GM19395 (cell line): ENCODE data around the gene SLAMF6.
"Not testable (repeated sequence)": the region's sequence is repeated elsewhere in the genome, so short reads cannot be mapped to it uniquely, and the experiment has no call there.

ENCODE experiments used
- ATAC-seq: cut with Tn5 transposase; IDR thresholded peaks from one replicate; pipeline ENCODE4 v1.9.1; 2021; ENCODE audit warnings: mild to moderate bottlenecking, moderate library complexity; ENCODE audit not compliant: unreplicated experiment

Gene SLAMF6

GRCh38 chr1:160544647-160545046 lies 21.6 kb upstream of the SLAMF6 start:
- ATAC-seq, result no peak

DNA sequence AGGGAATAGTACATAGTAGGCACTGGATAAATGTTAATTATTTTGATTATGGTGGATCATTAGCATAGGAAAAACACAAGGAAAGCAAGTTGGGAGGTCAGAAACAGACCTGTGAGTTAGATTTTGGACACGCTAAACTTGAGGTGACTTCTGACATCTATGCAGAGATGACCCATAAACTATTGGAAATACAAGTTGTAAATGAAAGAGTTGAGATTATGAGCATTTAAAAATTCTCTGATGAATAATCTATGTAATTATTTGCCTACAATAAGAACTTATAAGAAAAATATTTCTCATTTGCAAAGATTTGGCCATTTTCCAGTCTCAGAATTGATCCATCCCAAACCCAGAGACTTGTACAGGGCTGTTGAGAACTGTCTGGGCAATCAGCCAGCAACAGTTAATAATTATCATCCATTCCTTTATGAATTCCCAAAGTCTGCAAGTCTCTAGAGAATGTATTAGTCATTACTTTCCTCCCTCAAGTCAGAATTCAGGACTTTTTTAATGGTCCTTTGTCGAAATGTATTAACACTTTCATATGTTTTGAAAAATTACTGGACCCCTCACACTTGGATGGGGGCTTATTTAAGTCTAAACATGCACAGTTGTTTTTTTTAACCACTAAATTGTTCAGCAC lies 19.4 kb upstream of the SLAMF6 start:
- no peak for ATAC-seq

DNA sequence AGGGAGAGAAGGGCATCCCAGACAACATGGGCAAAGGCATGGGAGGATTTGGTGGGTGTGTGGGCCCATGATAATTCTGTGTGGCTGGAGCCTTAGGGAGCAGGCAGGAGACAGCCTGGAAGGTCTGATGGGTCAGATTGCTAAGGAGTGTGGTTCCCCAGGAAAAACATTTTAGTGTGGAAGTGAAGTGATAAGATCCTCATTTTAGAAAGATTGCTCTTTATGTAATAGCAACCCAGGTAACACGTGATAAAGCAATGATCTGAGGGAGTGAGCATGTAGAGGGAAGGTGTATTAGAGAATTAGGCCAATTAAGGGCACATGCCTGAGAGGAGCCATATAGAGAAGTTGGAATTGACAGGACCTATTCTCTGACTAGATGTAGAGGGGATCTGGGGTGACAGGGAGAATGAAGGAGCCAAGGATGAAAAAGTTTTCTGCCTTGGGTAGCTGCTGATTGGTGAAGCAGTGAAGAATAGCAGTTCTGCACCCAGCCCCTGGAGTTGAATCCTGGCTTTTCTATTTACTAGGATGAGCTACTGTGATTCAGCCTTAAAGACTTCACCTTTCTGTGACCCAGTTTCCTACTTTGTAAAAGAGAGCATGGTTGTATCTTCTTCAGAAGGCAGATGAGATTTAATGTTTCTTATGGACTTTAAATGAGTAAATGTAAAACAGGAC lies 18.7 kb upstream of the SLAMF6 start:
- no peak for ATAC-seq

DNA sequence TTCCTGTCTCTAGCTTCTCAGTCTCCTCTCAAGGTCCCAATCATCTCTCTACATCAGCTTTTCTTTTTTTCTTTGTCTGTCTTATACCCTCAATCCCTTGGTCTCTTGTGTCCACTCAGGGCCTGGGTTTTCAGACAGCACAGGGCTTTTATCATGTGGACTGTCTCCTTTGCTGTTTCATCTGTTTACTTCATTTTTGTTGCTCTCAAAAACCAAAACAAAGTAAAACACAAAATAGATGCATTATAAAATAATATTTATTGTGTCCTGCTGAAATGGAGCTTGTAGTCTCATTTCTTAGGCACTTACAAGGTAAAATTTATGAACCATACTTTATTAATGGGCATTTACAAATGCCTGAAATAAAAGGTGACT lies 17.8 kb upstream of the SLAMF6 start:
- ATAC-seq, result no peak

- peak; percentile 95 for ATAC-seq
Measured at GRCh38 chr1:160539990-160540858, 17.2 kb upstream of the SLAMF6 start.

- ATAC-seq, result no peak
Measured at GRCh38 chr1:160539684-160539989, 16.6 kb upstream of the SLAMF6 start.

DNA sequence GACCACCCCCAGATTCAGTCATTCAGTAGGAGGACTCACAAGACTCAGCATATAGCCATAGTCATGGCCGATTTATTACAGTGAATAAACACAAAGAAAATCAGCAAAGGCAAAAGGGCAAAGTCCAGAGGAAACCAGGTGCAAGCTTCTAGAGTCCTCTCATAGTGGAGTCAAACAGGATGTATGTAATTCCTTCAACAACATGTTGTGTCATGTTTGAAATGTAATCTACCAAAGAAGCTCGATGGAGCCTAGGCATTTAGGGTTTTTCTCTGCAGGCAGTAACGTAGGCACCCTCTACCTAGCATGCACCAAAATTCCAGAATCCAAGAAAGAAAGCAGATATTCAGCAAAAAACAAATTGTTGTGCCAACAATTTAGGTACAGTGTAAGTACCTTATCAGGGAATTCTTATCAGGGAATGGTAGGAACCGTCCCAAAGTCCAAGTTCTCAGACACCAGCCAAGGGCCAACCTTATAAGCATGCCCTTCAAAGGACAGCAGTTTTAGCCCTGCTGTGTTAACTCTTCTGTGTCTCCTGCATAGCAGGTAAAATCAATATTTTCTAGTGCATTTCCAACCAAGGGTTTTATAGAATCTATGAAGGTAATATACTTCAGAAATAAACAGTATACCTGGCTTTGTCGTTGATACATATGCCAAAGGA lies 16.1 kb upstream of the SLAMF6 start:
- no peak for ATAC-seq

DNA sequence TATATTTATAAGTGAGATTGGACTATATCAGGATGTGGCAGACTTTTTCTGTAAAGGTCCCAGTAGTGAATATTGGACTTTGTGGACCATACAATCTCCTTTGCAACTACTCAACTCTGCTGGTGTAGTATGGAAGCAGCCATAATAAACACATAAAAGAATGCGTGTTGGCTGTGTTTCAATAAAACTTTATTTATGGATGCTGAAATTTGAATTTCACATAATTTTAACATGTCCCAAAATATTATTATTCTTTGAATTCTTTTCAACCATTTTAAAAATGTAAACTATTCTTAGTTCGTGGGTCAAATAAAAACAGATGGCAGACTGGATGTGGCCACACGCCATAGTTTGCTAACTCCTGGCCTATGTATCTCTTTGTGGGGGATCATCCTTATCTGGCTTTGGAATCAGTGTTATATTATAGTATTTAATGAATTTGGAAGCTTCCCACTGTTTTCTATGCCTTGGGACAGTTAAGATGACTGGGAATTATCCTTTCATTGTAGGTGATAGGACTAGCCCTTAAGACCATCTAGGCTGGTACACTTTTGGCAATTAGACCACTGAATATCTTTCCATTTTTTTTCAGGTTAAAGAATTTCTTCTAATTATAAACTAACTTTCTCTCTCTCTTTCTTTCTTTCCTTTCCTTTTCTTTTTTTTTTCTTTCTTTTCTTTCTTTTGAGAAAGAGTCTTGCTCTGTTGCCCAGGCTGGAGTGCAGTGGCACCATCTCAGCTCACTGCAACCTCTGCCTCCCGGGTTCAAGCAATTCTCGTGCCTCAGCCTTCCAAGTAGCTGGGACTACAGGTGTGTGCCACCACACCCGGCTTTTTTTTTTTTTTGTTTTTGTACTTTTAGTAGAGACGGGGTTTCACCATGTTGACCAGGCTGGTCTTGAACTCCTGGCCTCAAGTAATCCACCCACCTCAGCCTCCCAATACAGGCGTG lies 14.9 kb upstream of the SLAMF6 start:
- no peak for ATAC-seq

DNA sequence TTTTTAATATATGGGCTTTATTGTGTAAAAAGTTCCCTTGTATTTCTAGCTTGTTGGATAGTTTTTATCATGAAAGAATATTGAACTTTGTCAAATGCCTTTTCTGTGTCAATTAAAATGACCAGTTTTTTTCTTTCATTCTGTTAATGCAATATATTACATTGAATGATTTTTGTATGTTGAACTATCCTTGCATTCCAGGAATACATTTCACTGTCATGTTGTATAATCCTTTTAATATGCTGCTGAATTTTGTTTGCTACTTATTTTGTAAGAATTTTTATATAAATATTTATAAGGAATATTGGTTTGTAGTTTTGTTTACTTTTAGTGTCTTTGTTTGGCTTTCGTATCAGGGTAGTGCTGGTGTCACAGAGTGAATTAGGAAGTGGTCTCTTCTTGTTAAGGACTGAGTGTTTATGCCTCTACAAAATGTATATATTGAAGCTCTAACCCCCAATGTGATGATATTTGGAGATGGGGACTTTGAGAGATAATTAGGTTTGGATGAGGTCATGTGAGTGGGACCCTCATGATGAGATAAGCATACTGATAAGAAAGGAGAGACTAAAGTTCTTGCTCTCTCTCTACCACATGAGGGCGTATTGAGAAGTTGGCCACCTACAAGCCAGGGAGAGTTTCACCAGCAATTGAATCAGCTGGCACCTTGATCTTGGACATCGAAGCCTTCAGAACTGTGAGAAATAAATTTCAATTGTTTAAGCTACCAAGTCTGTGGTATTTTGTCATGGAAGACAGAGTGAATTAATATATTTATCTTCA lies 12.0 kb upstream of the SLAMF6 start:
- no peak for ATAC-seq

DNA sequence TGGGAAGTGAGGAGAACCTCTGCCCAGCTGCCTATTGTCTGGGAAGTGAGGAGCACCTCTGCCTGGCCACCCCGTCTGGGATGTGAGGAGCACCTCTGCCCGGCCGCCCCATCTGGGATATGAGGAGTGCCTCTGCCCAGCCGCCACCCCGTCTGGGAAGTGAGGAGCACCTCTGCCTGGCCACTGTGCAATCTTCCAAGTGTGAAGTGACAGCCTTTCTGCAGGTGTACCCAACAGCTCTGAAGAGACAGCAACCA lies 9.4 kb upstream of the SLAMF6 start:
- ATAC-seq, result not testable (repeated sequence)

DNA sequence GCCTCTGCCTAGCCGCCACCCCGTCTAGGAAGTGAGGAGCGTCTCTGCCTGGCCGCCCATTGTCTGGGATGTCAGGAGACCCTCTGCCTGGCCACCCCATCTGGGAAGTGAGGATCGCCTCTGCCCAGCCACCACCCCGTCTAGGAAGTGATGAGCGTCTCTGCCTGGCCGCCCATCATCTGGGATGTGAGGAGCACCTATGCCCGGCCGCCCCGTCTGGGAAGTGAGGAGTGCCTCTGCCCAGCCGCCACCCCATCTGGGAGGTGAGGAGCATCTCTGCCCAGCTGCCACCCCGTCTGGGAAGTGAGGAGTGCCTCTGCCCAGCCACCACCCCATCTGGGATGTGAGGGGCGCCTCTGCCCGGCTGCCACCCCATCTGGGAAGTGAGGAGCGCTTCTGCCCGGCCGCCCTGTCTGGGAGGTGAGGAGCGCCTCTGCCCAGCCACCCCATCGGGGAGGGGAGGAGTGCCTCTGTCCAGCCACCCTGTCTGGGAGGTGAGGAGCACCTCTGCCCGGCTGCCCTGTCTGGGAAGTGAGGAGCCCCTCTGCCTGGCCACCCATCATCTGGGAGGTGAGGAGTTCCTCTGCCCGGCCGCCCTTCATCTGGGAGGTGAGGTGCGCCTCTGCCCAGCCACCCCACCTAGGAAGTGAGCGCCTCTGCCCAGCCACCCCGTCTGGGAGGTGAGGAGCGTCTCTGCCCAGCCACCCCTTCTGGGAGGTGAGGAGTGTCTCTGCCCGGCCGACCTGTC lies 8.9 kb upstream of the SLAMF6 start:
- not testable (repeated sequence) for ATAC-seq

GRCh38 chr1:160529401-160529952 lies 6.4 kb upstream of the SLAMF6 start:
- not testable (repeated sequence) for ATAC-seq

DNA sequence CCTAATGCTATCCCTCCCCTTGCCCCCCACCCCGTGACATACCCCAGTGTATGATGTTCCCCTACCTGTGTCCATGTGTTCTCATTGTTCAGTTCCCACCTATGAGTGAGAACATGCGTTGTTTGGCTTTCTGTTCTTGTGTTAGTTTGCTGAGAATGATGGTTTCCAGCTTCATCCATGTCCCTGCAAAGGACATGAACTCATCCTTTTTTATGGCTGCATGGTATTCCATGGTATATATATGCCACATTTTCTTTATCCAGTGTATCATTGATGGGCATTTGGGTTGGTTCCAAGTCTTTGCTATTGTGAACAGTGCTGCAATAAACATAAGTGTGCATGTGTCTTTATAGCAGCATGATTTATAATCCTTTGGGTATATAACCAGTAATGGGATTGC lies 734 bp upstream of the SLAMF6 start:
- ATAC-seq, result not testable (repeated sequence)

DNA sequence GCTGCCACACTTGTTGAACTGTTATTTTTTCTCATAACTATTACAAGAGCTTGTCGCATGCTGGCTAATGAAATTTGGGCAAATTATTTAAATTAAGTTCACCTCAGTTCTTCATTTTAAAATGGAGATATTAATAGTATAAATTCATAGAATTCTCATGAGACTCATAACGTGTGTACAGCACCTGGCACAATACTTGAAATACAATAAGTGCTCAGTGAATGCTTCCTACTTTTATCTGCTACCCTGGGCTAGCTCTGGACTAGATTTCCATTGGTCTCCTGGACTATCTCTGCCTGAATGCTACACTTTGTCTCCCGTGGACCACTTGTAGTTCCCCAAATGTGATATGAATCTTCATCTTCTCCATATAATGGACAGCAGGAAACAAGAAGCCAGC lies 919 bp downstream of the SLAMF6 start:
- ATAC-seq, result peak; percentile 10

DNA sequence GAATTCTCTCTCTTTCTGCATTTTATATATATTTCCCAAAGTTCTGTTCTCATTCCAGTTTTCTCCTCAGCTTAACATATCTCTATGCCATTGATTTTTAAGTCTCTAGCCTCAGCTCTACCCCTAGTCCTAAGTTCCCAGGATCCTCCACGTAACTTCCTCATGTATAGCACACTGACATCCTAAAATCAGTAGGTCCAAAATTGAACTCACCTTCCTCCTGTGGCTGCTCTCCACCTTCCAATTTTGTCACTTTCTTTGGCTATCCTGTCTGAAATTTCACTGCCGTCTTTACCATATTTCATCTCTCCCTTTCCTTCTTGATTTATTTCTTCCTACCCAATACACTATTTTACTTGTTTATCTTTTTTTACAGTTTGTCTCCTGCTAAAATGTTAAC lies 1.5 kb downstream of the SLAMF6 start:
- no peak for ATAC-seq

DNA sequence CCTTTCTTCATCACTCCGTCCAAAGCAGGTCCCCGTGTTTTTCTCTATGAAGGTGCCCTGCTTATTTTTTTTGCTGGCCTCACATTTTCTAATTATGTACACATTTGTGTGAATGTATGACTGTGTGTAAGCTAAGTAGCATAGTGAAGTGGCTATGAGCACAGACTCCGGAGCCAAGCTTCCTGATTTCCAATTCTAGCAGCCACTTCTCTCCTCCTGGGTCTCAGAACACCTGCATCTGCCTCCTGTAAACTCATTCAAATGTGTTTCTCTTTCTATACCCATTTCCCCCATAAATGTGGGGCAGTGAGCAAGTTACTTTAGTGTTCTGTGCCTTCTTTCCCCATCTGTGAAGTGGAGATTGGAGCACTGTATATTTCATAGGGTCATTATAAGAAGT lies 2.1 kb downstream of the SLAMF6 start:
- ATAC-seq, result peak; percentile 42

- ATAC-seq, result no peak
Measured at GRCh38 chr1:160520582-160520981, 2.5 kb downstream of the SLAMF6 start.

DNA sequence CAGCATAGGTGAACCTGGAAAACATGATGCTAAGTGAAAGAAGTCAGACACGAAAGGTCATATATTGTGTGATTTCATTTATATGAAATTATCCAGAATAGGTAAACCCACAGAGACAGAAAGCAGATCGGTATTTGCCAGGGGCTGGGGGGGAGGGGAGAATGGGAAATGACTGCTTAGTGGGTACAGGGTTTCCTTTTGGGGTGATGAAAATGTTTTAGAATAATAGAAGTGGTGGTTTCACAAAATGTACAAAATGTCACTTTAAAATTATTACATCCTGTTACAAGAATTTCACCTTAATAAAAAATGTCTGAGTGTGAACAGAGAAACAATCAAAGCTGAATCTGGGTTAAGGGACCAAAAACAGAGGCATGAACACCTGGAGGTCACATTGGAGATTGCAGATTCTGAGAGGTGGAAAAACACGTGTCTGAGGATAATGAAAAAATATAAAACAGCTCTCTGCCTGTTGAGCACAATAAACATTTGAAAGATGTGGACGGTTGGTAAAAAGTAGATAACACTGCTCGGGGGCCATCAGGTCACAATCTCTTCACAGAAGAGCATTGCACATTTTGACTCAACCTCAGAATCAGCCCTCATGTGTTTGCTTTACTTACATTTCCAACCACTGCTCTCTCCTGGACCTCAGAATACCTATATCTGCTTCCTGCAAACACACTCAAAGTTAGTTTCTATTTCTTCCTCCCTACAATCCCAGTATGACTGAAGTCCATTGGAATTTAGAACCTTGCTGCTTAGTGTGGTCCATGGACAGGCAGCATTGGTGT lies 3.2 kb downstream of the SLAMF6 start:
- peak; percentile 48 for ATAC-seq
